Fibroblast of villous mesenchyme (primary cell): ENCODE measurements around the gene MPL. TPM values are rescaled to one million over a fixed set of nuclear protein-coding genes. Genes with fewer than 3 reads are reported as not detected.

ENCODE experiments used
- DNase-seq: peaks from one replicate; pipeline ENCODE4 v3.0.0-alpha.2; 2010; ENCODE audit warnings: low read depth
- H3K4me3 ChIP-seq: 2 replicates; pipeline ENCODE4 v1.5.1; 2011; ENCODE audit warnings: low read depth, mild to moderate bottlenecking, low read length
- total RNA-seq: library from RNA; depleted of rRNA; stranded (reverse); fragments of >200 nt; gene quantifications from 2 replicates; pipeline ENCODE4 v1.2.3, GENCODE V29; 2012
- TF ChIP-seq, protein P1 (sequence below): IDR thresholded peaks from 2 replicates; pipeline ENCODE4 v1.5.1; 2012; ENCODE audit warnings: low read depth, mild to moderate bottlenecking, low read length; ENCODE audit not compliant: insufficient read depth

The MPL gene
- total RNA-seq, 1 donor: not detected

DNA sequence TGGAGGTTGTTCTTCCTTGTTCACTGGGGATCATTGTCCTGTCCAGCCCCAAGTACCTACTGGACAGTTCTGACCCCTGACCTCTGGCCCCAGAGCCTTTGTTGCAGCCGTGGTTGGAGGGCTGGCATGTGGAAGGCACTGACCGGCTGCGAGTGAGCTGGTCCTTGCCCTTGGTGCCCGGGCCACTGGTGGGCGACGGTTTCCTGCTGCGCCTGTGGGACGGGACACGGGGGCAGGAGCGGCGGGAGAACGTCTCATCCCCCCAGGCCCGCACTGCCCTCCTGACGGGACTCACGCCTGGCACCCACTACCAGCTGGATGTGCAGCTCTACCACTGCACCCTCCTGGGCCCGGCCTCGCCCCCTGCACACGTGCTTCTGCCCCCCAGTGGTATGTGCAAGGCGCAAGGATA lies 25.4 kb upstream of the MPL start:
- DNase-seq: no peak
- no peak overlapping the region for H3K4me3 ChIP-seq
- TF ChIP-seq, protein P1, sequence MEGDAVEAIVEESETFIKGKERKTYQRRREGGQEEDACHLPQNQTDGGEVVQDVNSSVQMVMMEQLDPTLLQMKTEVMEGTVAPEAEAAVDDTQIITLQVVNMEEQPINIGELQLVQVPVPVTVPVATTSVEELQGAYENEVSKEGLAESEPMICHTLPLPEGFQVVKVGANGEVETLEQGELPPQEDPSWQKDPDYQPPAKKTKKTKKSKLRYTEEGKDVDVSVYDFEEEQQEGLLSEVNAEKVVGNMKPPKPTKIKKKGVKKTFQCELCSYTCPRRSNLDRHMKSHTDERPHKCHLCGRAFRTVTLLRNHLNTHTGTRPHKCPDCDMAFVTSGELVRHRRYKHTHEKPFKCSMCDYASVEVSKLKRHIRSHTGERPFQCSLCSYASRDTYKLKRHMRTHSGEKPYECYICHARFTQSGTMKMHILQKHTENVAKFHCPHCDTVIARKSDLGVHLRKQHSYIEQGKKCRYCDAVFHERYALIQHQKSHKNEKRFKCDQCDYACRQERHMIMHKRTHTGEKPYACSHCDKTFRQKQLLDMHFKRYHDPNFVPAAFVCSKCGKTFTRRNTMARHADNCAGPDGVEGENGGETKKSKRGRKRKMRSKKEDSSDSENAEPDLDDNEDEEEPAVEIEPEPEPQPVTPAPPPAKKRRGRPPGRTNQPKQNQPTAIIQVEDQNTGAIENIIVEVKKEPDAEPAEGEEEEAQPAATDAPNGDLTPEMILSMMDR: no peak

DNA sequence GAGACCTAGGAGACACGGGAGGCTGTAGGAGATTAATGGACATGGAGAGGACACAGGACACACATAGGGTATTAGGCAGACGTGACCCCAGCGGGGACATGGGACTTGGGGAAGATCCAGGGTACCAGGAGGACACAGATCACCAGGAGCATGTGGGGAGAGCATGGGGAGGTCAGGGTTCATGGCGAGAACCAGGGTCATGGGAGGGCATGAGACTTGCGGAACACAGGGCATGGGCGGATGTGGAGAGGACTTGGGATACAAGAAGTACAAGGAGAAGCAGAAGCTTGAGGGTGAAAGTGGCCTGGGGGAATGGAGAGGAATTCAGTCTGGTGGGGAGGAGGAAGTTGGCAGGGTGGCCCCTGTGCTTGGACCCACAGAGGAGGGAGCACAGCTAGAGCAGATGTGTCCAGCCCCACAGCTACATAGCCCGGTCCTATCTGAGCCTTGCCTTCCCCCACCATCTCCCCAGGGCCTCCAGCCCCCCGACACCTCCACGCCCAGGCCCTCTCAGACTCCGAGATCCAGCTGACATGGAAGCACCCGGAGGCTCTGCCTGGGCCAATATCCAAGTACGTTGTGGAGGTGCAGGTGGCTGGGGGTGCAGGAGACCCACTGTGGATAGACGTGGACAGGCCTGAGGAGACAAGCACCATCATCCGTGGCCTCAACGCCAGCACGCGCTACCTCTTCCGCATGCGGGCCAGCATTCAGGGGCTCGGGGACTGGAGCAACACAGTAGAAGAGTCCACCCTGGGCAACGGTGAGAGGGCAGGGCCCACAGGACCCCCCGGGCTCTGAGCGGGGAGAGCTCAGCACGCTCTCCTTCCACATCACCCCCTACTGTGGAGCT lies 24.7 kb upstream of the MPL start:
- TF ChIP-seq, protein P1: no peak
- no peak overlapping the region for H3K4me3 ChIP-seq
- no peak for DNase-seq

DNA sequence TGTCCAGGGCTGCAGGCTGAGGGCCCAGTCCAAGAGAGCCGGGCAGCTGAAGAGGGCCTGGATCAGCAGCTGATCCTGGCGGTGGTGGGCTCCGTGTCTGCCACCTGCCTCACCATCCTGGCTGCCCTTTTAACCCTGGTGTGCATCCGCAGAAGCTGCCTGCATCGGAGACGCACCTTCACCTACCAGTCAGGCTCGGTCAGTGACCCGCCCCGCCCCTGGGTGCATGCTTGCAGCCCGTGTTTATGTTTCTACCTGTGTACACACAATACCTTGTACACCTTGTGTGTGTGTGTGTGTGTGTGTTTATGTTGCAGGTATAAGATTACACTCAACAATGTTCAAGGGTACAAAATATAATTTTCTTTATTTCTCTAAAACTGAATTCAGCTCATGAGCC lies 23.8 kb upstream of the MPL start:
- TF ChIP-seq, protein P1: no peak
- H3K4me3 ChIP-seq: no peak overlapping the region
- DNase-seq: no peak

DNA sequence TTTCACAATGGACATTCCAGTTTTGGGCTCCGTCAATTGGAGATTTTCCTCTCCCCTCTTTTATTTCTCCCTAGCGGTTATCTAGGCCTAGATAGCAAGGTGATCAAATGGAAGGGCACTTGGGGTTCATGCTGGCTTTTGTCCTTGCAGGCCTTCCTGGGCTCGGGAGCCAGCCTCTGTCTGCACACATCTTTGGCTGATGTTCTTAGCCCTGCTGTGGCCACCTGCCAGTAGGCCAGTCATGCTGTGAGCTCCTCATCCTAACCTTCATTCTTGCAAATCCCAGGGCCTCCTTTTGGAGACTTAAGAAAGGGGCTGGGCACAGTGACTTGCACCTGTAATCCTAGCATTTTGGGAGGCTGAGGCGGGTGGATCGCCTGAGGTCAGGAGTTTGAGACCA lies 23.4 kb upstream of the MPL start:
- TF ChIP-seq, protein P1: no peak
- DNase-seq: no peak
- no peak overlapping the region for H3K4me3 ChIP-seq

DNA sequence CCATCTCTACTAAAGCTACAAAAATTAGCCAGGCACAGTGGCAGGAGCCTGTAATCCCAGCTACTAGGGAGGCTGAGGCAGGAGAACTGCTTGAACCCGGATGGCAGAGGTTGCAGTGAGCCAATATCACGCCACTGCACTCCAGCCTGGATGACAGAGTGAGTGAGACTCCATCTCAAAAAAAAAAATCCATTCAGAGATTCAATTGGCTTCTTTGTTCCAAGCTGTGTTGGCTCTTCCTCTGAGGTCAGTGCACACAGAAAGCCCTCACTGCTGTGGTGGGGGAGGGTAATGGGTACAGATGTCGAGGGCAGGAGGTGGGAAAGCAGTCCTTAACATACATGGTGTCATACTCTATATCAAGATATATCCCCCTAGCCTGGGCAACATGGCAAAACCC lies 22.1 kb upstream of the MPL start:
- TF ChIP-seq, protein P1: no peak
- H3K4me3 ChIP-seq: no peak overlapping the region
- no peak for DNase-seq

DNA sequence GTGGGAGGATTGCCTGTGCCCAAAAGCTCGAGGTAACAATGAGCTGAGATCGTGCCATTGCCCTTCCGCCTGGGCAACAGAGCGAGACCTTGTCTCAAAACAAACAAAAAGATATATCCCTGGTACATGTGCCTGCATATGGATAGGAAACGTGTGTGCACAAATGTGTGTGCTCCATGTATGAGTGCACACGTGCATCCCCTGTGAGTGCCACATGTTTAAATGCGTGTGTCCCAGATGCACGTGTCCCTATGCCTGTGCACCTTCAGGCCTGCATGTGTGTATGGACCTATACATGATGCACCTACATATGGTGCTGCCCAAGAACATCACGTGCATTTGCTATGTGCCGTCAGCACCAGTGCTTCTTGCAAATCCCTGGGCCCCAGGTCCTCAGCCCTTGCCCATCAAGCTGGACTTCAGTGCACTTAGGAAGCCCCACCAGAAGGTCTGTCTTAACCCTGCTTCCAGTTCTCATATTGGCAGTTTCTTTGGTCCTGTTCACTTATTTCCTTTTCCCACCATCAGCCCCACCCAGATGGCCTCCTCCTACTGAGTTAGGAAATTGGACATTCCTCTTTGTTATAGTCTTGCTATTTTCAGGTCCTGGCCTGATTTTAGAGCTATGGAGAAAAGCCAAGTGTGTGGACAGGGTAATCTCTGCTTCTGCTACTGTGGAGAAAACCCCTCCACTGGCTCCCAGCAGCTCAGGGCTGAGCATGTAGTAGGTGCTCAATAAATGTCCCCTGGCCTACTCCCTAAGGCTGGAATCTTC lies 21.5 kb upstream of the MPL start:
- no peak for DNase-seq
- H3K4me3 ChIP-seq: no peak overlapping the region
- TF ChIP-seq, protein P1: no peak
